ENCODE measurements around the gene DDAH1.
"Not testable (repeated sequence)": the region's sequence is repeated elsewhere in the genome, so short reads cannot be mapped to it uniquely, and the experiment has no call there.

Gene DDAH1

DNA sequence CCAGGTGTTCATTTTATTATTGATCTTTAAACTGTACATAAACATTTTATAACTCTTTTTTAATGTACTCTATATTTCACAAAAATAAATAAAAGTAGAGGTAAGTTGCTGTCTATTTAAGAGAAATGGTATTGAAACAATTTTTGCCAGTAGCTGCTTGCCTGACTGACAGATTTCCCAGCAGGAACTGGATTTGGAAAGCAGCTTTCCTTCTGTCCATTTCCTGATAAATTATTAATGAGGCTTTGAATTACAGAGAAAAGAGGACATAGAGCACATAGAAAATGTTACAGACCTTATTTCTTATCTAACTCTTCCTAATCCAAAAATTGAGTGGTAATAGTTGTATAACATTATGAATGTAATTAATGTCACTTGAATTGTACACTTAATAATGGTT lies 108.8 kb downstream of the DDAH1 start:
- DNase-seq, result no peak

DNA sequence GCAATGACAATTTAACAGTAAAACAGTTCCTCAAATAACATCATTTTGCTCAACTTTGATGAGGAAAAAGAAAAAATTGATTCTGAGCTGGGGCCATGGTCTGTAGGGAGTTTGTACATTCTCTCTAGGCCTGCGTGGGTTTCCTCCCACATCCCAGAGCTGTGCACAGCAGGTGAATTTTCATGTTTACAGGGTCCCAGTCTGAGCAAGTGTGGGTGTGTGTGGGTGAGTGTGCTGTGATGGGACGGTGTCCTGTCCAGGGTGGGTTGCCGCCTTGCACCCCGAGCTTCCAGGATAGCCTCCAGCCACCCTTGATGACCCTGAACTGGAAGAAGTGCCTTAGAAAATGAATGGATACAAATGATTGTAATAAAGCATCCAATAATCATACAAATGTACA lies 112.9 kb downstream of the DDAH1 start:
- no peak for DNase-seq

DNA sequence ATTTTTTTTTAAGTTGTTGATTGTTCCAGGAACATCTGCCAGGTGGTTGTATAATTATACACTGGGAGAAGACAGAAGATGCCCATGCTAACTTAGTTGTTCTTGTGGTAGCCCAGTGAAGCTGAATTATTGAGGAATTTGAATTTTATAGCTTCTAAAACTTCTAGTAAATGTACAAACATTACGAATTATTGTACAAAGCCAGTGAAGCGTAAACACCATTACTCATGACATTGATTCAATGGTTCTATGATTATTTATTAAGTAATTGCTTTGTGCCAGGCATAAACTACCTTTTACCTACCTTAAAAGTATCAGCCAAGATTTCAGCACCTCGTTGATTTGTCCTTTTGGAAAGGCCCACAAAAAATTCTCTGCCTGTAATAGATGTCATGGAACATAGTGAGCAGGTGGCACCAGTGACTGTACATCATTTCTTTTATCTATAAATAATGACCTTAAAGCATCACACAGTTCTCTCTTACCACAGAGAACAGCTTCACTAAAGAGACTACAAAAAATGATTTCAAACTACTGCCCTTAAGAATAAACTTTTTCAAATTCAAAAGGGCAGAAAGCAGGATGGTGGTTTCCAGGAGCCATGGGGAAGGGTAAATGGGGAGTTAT lies 113.6 kb downstream of the DDAH1 start:
- no peak for DNase-seq

DNA sequence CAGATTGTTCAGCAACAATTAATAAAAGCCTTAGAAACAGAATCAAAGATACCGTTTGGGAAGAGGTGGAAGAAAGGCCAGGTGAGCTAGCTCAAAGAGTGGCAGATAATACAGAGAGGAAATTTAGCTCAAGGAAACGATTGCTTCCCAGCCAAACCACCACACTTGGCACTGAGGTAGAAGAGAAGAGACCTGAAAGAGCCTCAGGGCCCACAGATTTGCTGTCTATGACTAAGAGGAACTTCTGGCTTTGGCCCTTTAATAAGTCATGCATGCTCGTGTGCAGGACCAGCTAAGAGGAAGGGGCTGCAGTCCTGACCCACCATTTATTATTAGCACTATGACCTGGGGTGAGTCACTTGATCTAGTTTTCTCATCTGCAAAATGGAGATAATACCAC lies 115.7 kb downstream of the DDAH1 start:
- DNase-seq, result no peak

DNA sequence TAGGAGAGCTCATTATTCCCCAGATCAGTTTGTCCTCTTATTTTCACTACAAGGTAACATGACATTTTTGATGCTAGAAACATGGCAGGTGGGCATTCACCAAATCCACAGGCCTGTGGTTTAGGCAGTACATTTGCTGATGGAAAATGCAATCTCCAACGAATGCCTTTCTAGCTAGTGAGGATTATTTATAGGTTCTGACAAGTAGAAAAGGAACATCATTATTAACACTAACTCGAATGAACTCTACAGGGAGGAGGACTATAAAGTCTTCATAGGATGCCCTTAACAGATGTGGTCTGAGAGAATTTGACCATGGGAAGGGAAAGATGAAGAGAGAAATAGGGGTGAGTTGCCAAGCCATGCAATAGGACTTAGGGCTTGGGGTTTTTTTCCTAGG lies 117.1 kb downstream of the DDAH1 start:
- no peak for DNase-seq

DNA sequence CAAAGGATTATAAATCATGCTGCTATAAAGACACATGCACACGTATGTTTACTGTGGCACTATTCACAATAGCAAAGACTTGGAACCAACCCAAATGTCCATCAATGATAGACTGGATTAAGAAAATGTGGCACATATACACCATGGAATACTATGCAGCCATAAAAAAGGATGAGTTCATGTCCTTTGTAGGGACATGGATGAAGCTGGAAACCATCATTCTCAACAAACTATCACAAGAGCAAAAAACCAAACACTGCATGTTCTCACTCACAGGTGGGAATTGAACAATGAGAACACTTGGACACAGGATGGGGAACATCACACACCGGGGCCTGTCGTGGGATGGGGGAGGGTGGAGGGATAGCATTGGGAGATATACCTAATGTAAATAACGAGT lies 117.7 kb downstream of the DDAH1 start:
- DNase-seq, result not testable (repeated sequence)

DNA sequence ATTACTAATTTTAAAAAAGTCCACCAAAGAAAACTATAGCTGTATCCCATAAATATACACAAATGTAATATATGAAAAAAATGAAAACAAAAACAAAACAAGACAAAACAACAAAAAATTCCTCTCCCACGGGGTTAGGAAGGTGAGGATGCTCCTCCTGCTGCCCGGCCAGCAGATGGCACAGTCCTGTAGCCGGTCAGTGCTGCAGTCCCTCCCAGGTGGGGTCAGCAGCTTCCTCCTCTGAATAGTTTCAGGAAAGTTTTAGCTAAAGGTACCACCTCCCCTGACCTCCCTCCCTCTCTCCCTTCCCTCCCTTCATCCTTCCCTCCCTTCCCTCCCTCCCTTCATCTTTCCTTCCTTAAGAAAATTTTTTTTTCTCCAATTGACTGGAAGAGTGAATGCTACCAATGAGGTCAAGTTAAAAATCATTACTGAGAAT lies 120.7 kb downstream of the DDAH1 start:
- no peak for DNase-seq

DNA sequence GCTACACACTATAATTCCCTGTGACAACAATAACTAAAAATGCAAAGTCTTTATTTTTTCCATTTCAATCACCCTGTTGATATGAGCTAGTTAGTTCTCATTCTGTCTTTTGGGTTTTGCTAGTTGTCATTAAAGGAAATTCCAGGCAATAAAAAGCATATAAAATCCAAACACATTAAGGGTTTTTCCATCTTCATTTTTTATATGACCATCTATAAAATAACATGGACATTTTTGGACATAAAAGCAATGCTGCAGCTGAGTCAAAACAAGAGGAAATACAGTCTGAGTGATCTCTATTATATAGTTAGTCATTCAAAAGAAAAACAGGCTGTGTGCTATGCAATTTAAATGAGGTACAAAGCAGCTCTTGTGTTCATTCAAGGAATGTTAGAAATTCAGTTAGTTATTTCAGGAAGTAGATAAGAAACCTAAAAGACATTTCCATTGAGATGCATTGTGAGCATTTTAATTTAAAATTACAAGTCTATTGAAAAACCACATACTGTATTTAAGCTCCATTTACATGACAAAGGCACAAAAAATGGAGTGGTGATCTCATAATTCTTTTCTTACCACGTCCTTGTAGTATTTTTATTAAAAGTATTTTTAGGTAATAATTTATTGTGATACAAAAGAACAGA lies 121.2 kb downstream of the DDAH1 start:
- DNase-seq, result no peak

DNA sequence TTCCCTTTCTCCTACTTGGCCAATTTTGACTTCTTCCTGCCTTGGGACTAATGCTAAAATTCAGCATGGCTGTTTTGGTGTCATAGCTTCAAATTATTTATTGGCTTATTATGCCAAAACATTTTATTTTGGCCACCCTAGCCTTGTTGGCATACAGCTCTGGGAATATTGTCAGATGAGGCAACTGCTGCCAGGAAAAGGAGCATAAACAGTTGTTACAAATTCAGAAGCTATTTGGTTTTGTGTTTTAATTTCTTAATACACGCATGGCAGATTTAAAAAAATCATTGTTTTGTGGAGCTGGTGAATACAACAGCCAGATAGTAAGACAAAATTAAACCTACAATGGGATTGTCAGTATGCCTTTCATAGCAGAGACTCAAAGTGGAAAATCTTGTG lies 121.7 kb downstream of the DDAH1 start:
- DNase-seq, result no peak

DNA sequence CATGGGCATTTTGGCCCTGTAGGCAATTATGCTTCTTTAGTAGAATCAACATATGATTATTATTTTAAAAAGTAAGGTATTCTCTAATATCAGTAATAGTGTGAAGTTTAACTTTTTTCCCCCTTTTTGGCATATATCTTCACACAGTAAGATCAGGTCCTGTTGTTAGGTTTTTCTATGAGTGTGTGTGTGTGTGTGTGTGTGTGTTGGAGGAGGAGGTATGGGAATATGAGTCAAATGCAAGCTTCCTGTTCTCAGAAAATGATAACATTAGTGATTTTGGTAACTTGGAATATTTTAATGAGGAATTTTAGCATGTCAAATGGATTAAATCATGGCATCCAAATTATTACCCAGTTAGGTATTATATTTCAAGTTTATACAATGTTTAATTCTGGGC lies 122.8 kb downstream of the DDAH1 start:
- no peak for DNase-seq

DNA sequence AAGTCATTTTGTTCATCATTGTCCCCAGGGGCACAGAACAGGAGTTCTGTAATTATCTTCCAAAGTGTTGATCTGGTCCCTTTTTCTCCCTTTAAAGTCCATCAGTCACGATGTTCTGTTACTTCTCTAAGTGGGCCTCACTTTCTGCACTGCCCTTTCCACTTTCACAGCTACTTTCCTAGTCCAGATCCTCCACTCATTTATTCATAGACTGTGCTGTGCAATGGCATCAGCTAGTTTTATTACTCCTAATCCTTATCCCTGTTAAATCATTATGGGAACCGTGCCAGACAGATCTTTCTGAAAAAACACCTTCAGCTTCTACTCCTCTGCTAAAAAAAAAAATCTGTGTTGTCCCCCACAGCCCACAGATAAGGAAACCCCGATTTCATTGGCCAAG lies 124.5 kb downstream of the DDAH1 start:
- no peak for DNase-seq

DNA sequence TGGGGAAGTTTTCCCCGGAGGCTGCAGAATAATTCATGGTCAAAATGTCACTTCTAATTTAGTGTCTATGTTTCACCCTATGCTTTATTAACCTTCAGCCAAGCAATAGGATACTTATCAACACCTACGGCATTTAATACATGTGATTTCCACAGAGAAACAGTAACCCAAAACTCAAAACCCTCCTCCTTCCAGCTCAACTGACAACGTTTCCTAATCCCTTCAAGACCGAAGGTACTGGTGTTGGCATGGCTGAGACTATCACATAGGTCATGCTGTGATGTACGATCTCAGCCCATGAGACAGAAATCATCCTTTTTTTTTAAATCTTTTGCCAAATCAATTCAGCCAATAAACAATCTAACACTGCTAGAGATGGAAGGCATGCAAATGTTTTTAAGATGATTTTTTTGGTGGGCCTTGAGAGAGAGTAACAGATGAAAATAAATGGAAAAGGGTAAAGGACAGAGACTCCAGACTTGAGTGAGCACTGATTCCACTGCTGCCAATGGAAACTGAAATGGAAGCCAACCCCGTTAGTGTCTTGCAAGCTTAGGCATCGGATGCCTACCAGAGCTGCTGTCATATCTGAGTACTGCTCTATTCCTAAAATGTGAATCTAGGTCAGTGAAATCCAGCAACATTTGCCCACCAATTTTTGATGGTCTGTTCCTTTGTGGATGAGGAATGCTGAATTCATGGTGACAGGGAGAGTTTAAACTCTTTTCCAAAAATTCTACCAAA lies 125.1 kb downstream of the DDAH1 start:
- no peak for DNase-seq

DNA sequence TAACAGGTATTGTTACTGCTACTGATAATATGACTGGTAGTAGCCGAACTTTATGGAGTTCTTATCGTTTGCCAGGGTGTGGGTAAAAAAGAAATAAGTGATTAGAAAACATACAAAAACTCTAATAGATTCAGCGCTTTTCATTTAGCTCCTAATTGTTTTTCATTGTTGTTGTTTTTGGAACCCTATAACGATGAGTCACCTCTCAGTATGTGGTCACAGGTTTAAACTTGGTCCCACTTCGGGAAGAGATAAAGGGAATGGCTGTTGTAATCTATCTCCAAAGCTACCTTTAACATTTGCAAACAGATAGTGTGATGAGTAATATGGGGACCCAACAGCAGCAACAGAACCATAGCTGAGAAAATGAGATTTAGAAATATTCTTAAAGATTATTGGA lies 125.9 kb downstream of the DDAH1 start:
- DNase-seq, result no peak

DNA sequence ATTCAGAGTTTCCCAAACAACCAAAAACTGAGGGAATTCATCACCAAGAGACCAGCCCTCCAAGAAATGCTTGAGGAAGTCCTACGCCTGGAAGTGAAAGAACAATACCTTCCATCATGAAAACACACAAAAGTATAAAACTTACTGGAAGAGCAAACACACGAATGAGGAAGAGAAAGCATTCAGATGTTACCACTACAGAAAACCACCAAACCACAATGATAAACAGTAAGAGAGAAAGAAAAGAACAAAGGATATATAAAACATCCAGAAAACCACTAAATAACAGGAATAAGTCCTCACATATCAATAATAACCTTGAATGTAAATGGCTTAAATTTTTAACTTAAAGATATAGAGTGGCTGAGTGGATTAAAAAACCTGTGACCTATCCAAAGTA lies 130.0 kb downstream of the DDAH1 start:
- DNase-seq, result no peak

DNA sequence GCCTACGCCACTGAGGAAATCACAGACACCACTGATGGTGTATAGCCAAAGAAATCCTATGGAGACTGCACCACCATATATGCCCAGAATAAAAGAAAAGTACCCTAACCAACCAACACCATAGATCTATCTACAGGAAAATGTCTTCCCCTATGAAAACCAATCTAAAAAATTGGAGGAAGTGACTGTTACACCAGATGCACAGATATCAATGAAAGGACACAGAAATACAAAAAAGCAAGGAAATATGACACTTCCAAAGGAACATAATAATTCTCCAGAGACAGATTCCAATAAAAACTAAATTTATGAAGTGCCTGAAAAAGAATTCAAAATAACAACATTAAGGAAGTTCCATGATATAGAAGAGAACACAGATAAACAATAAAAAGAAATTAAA lies 131.8 kb downstream of the DDAH1 start:
- no peak for DNase-seq

DNA sequence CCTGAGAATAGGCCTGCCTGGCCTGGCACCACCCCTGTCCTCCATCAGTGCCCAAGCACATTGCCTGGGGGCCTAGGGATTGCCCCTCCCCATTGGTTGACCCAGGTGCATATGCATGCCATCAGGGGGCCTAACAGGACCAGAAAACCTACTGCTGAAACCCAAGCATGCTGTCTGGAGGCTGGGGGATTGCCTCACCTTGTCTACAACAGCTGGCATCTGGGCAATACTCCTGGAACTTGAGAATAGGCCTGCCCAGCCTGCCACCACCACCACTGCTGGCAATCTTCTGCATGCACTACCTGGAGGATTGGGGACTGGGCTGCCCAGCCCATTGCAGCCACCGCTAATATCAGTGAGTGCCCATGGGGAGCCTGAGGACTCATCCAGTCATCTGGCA lies 132.4 kb downstream of the DDAH1 start:
- DNase-seq, result no peak

DNA sequence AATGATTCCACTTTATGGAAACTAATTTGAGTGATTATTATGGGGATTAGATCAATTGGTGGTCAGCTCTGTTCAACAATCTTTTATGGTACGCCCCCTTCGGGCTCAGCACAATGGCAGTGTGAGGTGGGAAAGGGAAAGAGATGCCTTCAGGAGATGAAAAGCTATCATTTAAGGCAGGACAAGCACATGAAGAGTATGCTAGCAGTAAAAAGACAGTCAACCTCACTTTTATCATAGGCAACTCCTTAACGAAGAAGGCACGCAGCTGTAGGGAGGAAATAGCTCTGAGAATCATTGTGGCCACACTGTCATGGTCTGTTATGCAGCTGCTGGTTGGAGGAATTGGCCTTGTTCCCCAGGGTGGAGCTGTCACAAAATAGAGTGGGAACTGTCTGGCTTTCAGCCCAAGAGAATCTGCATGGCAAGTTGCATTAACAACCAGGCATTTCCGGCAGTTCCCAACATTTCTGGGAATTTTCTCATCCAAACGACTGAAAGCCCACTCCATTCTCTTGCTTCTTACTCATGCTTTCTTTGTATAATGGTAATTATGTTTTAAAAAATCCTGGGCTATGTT lies 134.2 kb downstream of the DDAH1 start:
- no peak for DNase-seq

DNA sequence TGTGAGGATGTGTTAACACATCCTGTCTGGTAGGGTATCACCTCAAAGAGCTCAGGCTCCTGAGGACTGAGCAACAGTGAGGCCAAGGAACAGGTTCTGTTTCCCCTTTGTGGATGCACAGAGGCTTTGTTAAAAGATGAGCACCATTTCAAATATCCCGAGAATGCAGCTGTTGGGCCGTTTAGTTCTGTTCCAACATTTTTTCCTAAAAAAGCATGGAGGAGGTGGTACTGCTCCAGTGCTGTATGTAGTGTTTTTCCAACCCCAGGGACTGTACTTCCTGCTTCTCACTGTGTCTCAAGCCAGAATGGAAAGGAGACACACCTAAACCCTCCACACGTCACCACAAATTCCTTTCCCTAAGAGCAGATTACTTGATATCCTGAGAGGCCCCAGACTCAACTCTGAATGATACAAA lies 134.7 kb downstream of the DDAH1 start:
- DNase-seq, result no peak

DNA sequence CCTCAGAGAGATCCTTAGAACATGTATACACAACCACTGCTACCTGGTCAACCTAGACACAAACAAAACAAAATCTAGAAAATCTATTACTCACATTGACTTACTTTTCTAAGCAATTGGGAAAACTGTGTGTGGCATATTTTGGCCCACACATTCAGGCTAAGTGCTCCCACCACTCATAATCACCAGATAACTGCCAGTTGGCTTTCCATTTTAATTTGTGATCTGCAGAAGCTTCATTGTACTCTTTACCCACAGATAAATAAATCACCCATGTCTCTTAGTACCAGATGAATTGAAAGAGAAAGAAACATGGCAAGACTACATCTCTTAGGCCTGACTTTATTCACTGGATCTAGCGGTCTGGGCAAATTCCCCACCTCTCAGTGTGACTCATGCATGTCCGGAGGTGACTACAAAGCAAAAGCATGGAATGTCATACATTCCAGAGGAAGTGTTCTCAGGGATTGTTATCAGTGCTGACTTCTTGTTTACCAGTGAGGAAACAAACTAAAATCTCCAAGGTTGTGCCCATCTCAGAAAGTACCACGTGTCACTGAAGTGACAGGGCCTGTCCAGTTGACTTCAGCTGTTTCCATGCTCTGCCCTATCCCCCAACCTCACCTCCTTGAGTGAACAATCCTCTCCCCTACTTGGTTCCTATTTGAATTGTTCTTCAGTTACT lies 136.1 kb downstream of the DDAH1 start:
- no peak for DNase-seq

DNA sequence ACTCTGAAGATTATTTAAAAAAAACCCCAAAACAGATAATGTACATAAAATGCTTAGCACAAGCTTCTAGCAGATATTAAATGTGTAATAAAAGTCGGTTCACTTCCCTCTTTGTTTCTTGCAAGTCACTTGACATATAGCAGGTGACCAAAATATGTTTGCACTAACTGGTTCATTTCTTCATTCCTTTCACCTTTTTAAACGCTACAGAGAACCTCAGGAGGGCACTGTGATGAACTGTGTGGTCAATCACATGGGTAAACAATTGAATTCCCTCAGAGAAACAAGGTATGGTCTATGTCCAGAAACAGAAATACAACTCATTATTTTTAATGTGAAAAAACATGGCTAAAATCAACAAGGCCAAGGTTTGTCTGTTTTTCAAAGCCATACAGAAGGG lies 137.2 kb downstream of the DDAH1 start:
- no peak for DNase-seq

DNA sequence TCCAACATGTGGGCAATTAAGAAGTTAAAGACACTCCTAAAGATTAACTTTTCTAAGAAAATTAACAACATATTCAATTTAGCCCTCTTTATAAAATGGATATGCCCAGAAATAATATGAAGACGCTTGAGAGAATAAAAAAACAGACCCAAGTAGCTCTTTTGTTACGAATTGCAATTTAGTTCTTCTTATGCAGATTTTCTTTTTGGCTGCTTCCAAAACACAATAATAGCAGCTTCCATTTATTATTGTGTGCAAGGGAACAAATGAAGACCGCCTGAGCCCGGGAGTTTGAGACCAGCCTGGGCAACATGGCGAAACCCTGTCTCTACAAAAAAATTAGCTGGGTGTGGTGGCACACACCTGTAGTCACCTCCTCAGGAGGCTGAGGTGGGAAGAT lies 138.1 kb downstream of the DDAH1 start:
- no peak for DNase-seq

DNA sequence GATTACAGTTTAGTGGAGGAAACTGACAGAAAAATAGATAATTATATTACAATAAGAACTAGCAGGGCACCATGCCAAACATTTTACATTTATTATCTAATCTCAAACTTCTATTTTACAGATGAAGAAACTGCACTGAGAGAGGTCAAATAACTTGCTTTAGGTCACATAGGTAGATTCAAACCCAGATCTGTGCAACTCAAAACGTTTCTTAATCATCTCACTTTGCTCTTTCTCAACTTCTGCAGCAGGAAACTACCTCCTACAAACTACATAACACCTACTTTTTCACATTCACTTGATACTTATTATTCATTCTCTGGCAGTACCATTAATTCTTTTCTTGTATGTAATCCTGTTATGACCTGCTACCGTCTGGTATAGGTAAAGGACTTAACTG lies 138.6 kb downstream of the DDAH1 start:
- DNase-seq, result no peak

DNA sequence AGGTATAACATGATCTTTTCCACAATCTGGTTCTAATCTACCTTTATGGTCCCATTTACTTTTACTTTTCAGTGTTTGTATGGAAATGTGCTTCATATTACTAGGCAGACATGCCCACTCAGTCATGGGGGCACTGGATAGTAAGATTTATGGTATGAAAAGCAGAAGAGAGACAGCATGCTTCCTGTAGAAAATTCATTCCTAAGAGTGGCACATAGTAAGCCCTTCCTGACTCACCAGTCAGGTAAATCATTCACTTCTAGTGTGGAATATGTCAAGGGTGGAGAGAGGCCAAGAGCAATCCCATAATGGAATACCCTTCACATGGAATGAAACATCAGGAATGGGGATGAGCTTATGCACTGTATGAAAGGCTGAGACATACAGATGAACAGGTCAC lies 139.0 kb downstream of the DDAH1 start:
- no peak for DNase-seq

Measured in activated gamma-delta T cell (primary cell).